ENCODE results near the gene VDR.

VDR gene

GRCh38 chr12:47864646-47865235, 40.1 kb downstream of the VDR start:
- DNase-seq: no peak

GRCh38 chr12:47863985-47864384, 40.8 kb downstream of the VDR start:
- DNase-seq: no peak

- DNase-seq: no peak
These were observed 41.3 kb downstream of the VDR start for GRCh38 chr12:47863467-47863866.

GRCh38 chr12:47862881-47863280, 41.9 kb downstream of the VDR start:
- DNase-seq: no peak

GRCh38 chr12:47862167-47862750, 42.5 kb downstream of the VDR start:
- DNase-seq: no peak

- DNase-seq: no peak
These were observed 43.9 kb downstream of the VDR start for GRCh38 chr12:47860873-47861272.

GRCh38 chr12:47860279-47860841, 44.4 kb downstream of the VDR start:
- DNase-seq: no peak

GRCh38 chr12:47858511-47859266, 46.1 kb downstream of the VDR start:
- DNase-seq: no peak

- no peak for DNase-seq
These were observed 47.8 kb downstream of the VDR start for GRCh38 chr12:47856721-47857575.

- DNase-seq: no peak
These were observed 48.7 kb downstream of the VDR start for GRCh38 chr12:47856094-47856493.

- no peak for DNase-seq
These were observed 49.3 kb downstream of the VDR start for GRCh38 chr12:47855502-47855901.

GRCh38 chr12:47854531-47854930, 50.3 kb downstream of the VDR start:
- no peak for DNase-seq

- DNase-seq: no peak
These were observed 52.7 kb downstream of the VDR start for GRCh38 chr12:47852096-47852571.

GRCh38 chr12:47851303-47851952, 53.4 kb downstream of the VDR start:
- no peak for DNase-seq

- no peak for DNase-seq
These were observed 54.4 kb downstream of the VDR start for GRCh38 chr12:47850153-47851084.

GRCh38 chr12:47849261-47849660, 55.5 kb downstream of the VDR start:
- no peak for DNase-seq

GRCh38 chr12:47848853-47849252, 55.9 kb downstream of the VDR start:
- no peak for DNase-seq

GRCh38 chr12:47846294-47846996, 58.3 kb downstream of the VDR start:
- no peak for DNase-seq

- DNase-seq: no peak
These were observed 59.7 kb downstream of the VDR start for GRCh38 chr12:47845081-47845480.

- no peak for DNase-seq
These were observed 60.4 kb downstream of the VDR start for GRCh38 chr12:47844264-47845019.

Measured in activated effector memory CD4-positive, alpha-beta T cell treated with Interleukin-2 at 50 U/mL for 16 hours (primary cell).